GM12878 (cell line): ENCODE results near the gene DOCK7. TPM values are rescaled to one million over a fixed set of nuclear protein-coding genes. Genes with fewer than 3 reads are reported as not detected.

ENCODE experiments used
- ATAC-seq: fragments of 200-7000 bp; cut with Tn5 transposase; 3 replicates; pipeline ENCODE4 v1.9.1; 2020; ENCODE audit warnings: mild to moderate bottlenecking, moderate library complexity
- BruUV-seq: library from RNA; stranded (reverse); fragments of 400-500 nt; replicated peaks from 2 replicates; lab custom pipeline; 2021; lab: Mats Ljungman, UMichigan
- CTCF ChIA-PET: fragments of 300-600 bp; sonication (Branson Sonifier 250); formaldehyde crosslinking; extraction: SDS; loops from one replicate; lab custom pipeline; 2021; ENCODE audit warnings: inconsistent platforms; lab: Yijun Ruan, JAX
- POLR2A ChIA-PET: fragments of 350-600 bp; formaldehyde crosslinking; extraction: SDS; loops from one replicate; lab custom pipeline; 2021; ENCODE audit warnings: inconsistent platforms; lab: Charles Lee
- RAD21 ChIA-PET: fragments of 300-600 bp; sonication (Branson Sonifier 250); formaldehyde crosslinking; loops from one replicate; lab custom pipeline; 2023; ENCODE audit warnings: antibody characterized with exemption; ENCODE audit not compliant: unreplicated experiment; lab: Charles Lee
- SMC1A ChIA-PET: fragments of 300-600 bp; sonication (Branson Sonifier 250); formaldehyde crosslinking; loops from one replicate; lab custom pipeline; 2023; ENCODE audit not compliant: unreplicated experiment, uncharacterized antibody; lab: Charles Lee
- DNase-seq: peaks from one replicate; pipeline ENCODE4 v3.0.0-alpha.2; 2011; ENCODE audit warnings: low read depth, low spot score
- FAIRE-seq: peaks from 3 replicates; lab custom pipeline; 2011; peaks lifted over from hg19 to GRCh38; lab: Jason Lieb, UNC
- H2AFZ ChIP-seq: 2 replicates; pipeline ENCODE4 v1.6.0; 2011; ENCODE audit warnings: low read depth, low read length, control low read depth; ENCODE audit not compliant: control insufficient read depth
- H3K27ac ChIP-seq: 2 replicates; pipeline ENCODE4 v1.5.1; 2011; ENCODE audit warnings: control low read depth; ENCODE audit not compliant: control insufficient read depth, insufficient read depth
- H3K27me3 ChIP-seq, 2 experiments: replicated peaks in 1 of 2; 2 replicates each; pipeline versions ENCODE4 v1.6.0 to v1.6.1; 2011; ENCODE audit warnings: low read length in 1 of 2; ENCODE audit not compliant: control insufficient read depth in 2 of 2, insufficient read depth in 2 of 2
- H3K36me3 ChIP-seq, 2 experiments: 2 replicates each; pipeline ENCODE4 v1.5.1; 2011; ENCODE audit warnings: low read length in 1 of 2; ENCODE audit not compliant: control insufficient read depth in 2 of 2, insufficient read depth in 2 of 2
- H3K4me1 ChIP-seq: 2 replicates; pipeline ENCODE4 v1.6.1; 2011; ENCODE audit warnings: mild to moderate bottlenecking, low read length, moderate library complexity, mixed read lengths; ENCODE audit not compliant: control insufficient read depth, insufficient read depth
- H3K4me2 ChIP-seq: 2 replicates; pipeline ENCODE4 v1.6.0; 2011; ENCODE audit warnings: control low read depth; ENCODE audit not compliant: control insufficient read depth, insufficient read depth
- H3K4me3 ChIP-seq: fragments of 200-600 bp; sonication (generic); 2 replicates; pipeline ENCODE4 v1.5.1; 2016
- H3K79me2 ChIP-seq: 2 replicates; pipeline ENCODE4 v1.6.0; 2011; ENCODE audit warnings: low read length; ENCODE audit not compliant: control insufficient read depth, insufficient read depth
- H3K9ac ChIP-seq: 2 replicates; pipeline ENCODE4 v1.8.0; 2011; ENCODE audit warnings: low read length, control low read depth, mixed read lengths; ENCODE audit not compliant: control insufficient read depth, insufficient read depth
- H3K9me3 ChIP-seq: replicated peaks from 3 replicates; pipeline ENCODE4 v1.5.1; 2011; ENCODE audit warnings: mild to moderate bottlenecking, low read length; ENCODE audit not compliant: control insufficient read depth, insufficient read depth
- H4K20me1 ChIP-seq: 2 replicates; pipeline ENCODE4 v1.6.0; 2011; ENCODE audit not compliant: control insufficient read depth, insufficient read depth
- BHLHE40 ChIP-seq, 2 experiments: fragments of 450-650 bp in 1 of 2; IDR thresholded peaks; 2 replicates each; pipeline ENCODE4 v1.6.1; 2011 to 2017; ENCODE audit warnings: low read depth in 2 of 2, borderline replicate concordance in 1 of 2, improper control_type of control experiment in 1 of 2, low read length in 1 of 2, mild to moderate bottlenecking in 1 of 2
- IRF4 ChIP-seq: IDR thresholded peaks from 2 replicates; pipeline ENCODE4 v1.6.1; 2011; ENCODE audit warnings: low read depth, low read length
- MYC ChIP-seq: IDR thresholded peaks from 2 replicates; pipeline ENCODE4 v1.6.1; 2011; ENCODE audit warnings: mild to moderate bottlenecking, low read length, moderate library complexity, inconsistent platforms; ENCODE audit not compliant: insufficient read depth, insufficient replicate concordance, insufficient read length, severe bottlenecking
- POU2F2 ChIP-seq: IDR thresholded peaks from 3 replicates; pipeline ENCODE4 v1.6.1; 2011; ENCODE audit warnings: low read depth, mild to moderate bottlenecking, low read length, borderline replicate concordance
- RELA ChIP-seq: fragments of 450-650 bp; IDR thresholded peaks from 2 replicates; pipeline ENCODE4 v1.8.0; 2014; ENCODE audit warnings: borderline replicate concordance; ENCODE audit not compliant: partially characterized antibody
- WGBS: methylation state at CpG from one replicate; pipeline ENCODE4 v1.1.6; 2016; ENCODE audit warnings: low lambda C conversion rate; ENCODE audit not compliant: insufficient replicate concordance, insufficient coverage; ENCODE audit errors: missing lambda C conversion rate; 5-methylcytosine and 5-hydroxymethylcytosine counted together
- in situ Hi-C: fragments of 300-500 bp; cut with MboI; formaldehyde crosslinking; loops from 9 replicates; pipeline ENCODE4 v1.14.3; 2018; ENCODE audit warnings: mixed read lengths
- intact Hi-C: fragments of 100-400 bp; cut with micrococcal nuclease; formaldehyde crosslinking; loops from one replicate; pipeline ENCODE4 v1.14.2; 2022; ENCODE audit not compliant: unreplicated experiment
- polyA plus RNA-seq, 11 experiments: library from polyadenylated mRNA; depleted of rRNA in 4 of 11; unstranded in 6 of 11; stranded (reverse) in 5 of 11; fragments of >200 nt; fragmentation: Nextera tagmentation in 4 of 11; fragmentation: Illumina TruSeq in 1 of 11; extraction: Ambion mirVana in 4 of 11; extraction: Trizol in 1 of 11; gene quantifications; 1 replicate in 1 of 11; 2 replicates in 10 of 11; pipeline versions ENCODE4 v1.2.1 to v1.2.3, GENCODE V29; 2011 to 2016; ENCODE audit warnings: inconsistent platforms in 2 of 11, missing spikeins in 2 of 11, low read depth in 1 of 11
- total RNA-seq, 4 experiments: library from RNA; depleted of rRNA in 3 of 4; stranded (reverse); fragments of >200 nt in 3 of 4; fragmentation: Illumina TruSeq in 1 of 4; extraction: Trizol in 1 of 4; gene quantifications; 2 replicates each; pipeline versions ENCODE4 v1.2.1 to v1.2.3, GENCODE V29; 2013 to 2021
- TF ChIP-seq, protein P1 (sequence below): fragments of 450-650 bp; IDR thresholded peaks from 2 replicates; pipeline ENCODE4 v1.6.1; 2016; ENCODE audit warnings: mild to moderate bottlenecking, moderate library complexity, borderline replicate concordance

DOCK7 gene
- total and polyA plus RNA-seq, 10 of the 15 experiments (the other 5 are each of a cell fraction or from before 2014, with no cell fraction given) = 4.8 to 34.6 (median 26.9) TPM

DNA sequence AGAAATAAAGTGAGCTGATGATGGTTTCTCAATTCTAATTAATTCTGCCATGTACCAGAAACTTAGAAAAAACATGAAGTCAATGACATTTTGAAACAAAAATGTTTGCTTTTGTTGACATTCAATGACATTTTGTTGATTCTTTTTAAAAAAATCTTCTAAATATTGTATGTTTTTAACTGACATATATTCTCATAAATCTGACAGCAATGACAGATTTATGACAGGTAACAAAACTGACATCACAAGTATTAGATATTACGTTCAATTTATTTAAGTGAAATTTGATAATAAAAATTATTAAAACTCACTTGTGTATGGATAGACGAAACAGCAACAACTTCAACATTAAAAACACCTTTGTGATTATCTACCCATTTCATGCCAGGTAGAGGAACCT lies 126.9 kb downstream of the DOCK7 start (continued):
- TF ChIP-seq, protein P1, sequence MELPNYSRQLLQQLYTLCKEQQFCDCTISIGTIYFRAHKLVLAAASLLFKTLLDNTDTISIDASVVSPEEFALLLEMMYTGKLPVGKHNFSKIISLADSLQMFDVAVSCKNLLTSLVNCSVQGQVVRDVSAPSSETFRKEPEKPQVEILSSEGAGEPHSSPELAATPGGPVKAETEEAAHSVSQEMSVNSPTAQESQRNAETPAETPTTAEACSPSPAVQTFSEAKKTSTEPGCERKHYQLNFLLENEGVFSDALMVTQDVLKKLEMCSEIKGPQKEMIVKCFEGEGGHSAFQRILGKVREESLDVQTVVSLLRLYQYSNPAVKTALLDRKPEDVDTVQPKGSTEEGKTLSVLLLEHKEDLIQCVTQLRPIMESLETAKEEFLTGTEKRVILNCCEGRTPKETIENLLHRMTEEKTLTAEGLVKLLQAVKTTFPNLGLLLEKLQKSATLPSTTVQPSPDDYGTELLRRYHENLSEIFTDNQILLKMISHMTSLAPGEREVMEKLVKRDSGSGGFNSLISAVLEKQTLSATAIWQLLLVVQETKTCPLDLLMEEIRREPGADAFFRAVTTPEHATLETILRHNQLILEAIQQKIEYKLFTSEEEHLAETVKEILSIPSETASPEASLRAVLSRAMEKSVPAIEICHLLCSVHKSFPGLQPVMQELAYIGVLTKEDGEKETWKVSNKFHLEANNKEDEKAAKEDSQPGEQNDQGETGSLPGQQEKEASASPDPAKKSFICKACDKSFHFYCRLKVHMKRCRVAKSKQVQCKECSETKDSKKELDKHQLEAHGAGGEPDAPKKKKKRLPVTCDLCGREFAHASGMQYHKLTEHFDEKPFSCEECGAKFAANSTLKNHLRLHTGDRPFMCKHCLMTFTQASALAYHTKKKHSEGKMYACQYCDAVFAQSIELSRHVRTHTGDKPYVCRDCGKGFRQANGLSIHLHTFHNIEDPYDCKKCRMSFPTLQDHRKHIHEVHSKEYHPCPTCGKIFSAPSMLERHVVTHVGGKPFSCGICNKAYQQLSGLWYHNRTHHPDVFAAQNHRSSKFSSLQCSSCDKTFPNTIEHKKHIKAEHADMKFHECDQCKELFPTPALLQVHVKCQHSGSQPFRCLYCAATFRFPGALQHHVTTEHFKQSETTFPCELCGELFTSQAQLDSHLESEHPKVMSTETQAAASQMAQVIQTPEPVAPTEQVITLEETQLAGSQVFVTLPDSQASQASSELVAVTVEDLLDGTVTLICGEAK = no peak
- TF ChIP-seq BHLHE40 (IDR thresholded peaks at IDR 0.05; ENCODE audit: borderline replicate concordance in 1 of 2, low read depth in 2 of 2, low read length in 1 of 2) (no peak), POU2F2 (no peak)

DNA sequence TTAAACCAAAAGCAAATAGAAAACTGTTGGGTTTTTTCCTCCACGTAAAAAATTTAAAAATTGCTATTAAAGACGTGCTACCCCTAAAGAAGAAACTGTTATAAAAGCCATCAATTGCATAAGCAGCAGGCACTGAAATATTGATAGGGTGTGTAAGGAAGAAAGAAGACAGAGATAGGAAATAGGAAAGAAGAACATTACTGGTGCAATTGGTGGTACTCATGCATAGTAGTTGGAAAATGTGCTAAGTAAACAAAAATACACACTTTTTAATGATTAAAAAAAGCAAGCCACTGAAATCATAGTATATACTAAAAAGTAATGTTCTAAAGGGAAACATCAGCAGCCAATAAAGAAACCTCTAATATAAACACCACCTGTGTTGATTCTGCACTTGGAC lies 143.6 kb downstream of the DOCK7 start:
- FAIRE-seq = no peak
- BruUV-seq = no TSS peak

More for the DNA sequence above, 143.6 kb downstream of the DOCK7 start:
- Histone ChIP-seq H3K79me2 (no peaks in the 10 kb centered on the region), H3K36me3 (no peaks in the 10 kb centered on the region), H3K4me2 (no peak overlapping the region), H3K27ac (no peak overlapping the region), H3K4me1 (no peaks in the 10 kb centered on the region), H3K9ac (no peak overlapping the region), H3K4me3 (no peak overlapping the region), H4K20me1 (no peaks in the 10 kb centered on the region), H2AFZ (no peak overlapping the region), H3K27me3 (no peaks in the 10 kb centered on the region), H3K9me3 (no peaks in the 10 kb centered on the region)
- ChIA-PET CTCF (no interaction called here), POLR2A (no interaction called here), SMC1A (no interaction called here), RAD21 (no interaction called here)
- no peak for DNase-seq
- intact Hi-C loops = no loop called here
- TF ChIP-seq RELA (no peak), MYC (no peak), IRF4 (no peak)
- 72% methylated on average over 2 of the region's 2 CpGs for WGBS
- no peak for ATAC-seq
- in situ Hi-C loops = no loop called here
